Measurements from ENCODE around the gene TRABD. TPM values are rescaled to one million over a fixed set of nuclear protein-coding genes. Genes with fewer than 3 reads are reported as not detected.

Gene TRABD
- total RNA-seq, 2 donors from 2014 or later, result 43.6 to 116 TPM

- H3K4me3 ChIP-seq, result no peak overlapping the region
- H3K9ac ChIP-seq (ENCODE audit: low read depth in 2 of 2, low read length in 2 of 2), result no peak overlapping the region
- no peak for TF ChIP-seq CTCF (IDR thresholded peaks at IDR 0.05)
- H3K27me3 ChIP-seq, result peaks cover 14% of the 10 kb centered on the region
- no peaks in the 10 kb centered on the region for H3K9me3 ChIP-seq
- no peak for DNase-seq
- H3K27ac ChIP-seq, result no peak overlapping the region
- H3K4me1 ChIP-seq, result peaks cover 3% of the 10 kb centered on the region
- intact Hi-C loops (cut with DNase I), result no loop called here
- no peaks in the 10 kb centered on the region for H3K36me3 ChIP-seq
These were observed 6.5 kb upstream of the TRABD start for GRCh38 chr22:50178871-50179869.

GRCh38 chr22:50179937-50180726 is 5.6 kb upstream of the TRABD start:
- no peak overlapping the region for H3K4me3 ChIP-seq
- peaks cover 7% of the 10 kb centered on the region for H3K4me1 ChIP-seq
- H3K9ac ChIP-seq (ENCODE audit: low read depth in 2 of 2, low read length in 2 of 2), result no peak overlapping the region
- no peak for TF ChIP-seq CTCF (IDR thresholded peaks at IDR 0.05)
- H3K9me3 ChIP-seq, result no peaks in the 10 kb centered on the region
- intact Hi-C loops (cut with DNase I), result no loop called here
- peaks cover 14% of the 10 kb centered on the region for H3K27me3 ChIP-seq
- no peaks in the 10 kb centered on the region for H3K36me3 ChIP-seq
- no peak for DNase-seq
- H3K27ac ChIP-seq, result no peak overlapping the region

- Histone ChIP-seq H3K36me3 (no peaks in the 10 kb centered on the region), H3K4me3 (no peak overlapping the region), H3K4me1 (peaks cover 7% of the 10 kb centered on the region), H3K9ac (ENCODE audit: low read depth in 2 of 2, low read length in 2 of 2) (no peak overlapping the region), H3K27me3 (peaks cover 14% of the 10 kb centered on the region), H3K27ac (no peak overlapping the region), H3K9me3 (no peaks in the 10 kb centered on the region)
- no peak for TF ChIP-seq CTCF (IDR thresholded peaks at IDR 0.05)
- intact Hi-C loops (cut with DNase I), result no loop called here
- no peak for DNase-seq
These were observed 4.8 kb upstream of the TRABD start for GRCh38 chr22:50180727-50181521.

- Histone ChIP-seq H3K36me3 (no peaks in the 10 kb centered on the region), H3K27me3 (peaks cover 14% of the 10 kb centered on the region), H3K9me3 (no peaks in the 10 kb centered on the region), H3K9ac (ENCODE audit: low read depth in 2 of 2, low read length in 2 of 2) (no peak overlapping the region), H3K4me3 (no peak overlapping the region), H3K27ac (no peak overlapping the region), H3K4me1 (peaks cover 13% of the 10 kb centered on the region)
- peak; percentile 75 for DNase-seq
- no peak for TF ChIP-seq CTCF (IDR thresholded peaks at IDR 0.05)
- intact Hi-C loops (cut with DNase I), result no loop called here
These were observed 3.3 kb upstream of the TRABD start for GRCh38 chr22:50182176-50183081.
